Left ventricle myocardium inferior (tissue), 1 donor: ENCODE data around the gene ZNF236. TPM values are rescaled to one million over a fixed set of nuclear protein-coding genes. Genes with fewer than 3 reads are reported as not detected.
A peak's percentile ranks its signal among the peaks of the same experiment; 100 is the strongest.
"Not testable (repeated sequence)": the region's sequence is repeated elsewhere in the genome, so short reads cannot be mapped to it uniquely, and the experiment has no call there.

Source experiments
- DNase-seq: peaks from one replicate; pipeline ENCODE4 v3.0.0-alpha.2; 2020
- H3K27ac ChIP-seq: fragments of 200-600 bp; replicated peaks from 2 replicates; pipeline ENCODE4 v1.8.0; 2021
- H3K27me3 ChIP-seq: fragments of 200-600 bp; 2 replicates; pipeline ENCODE4 v1.8.0; 2021; ENCODE audit warnings: low read depth
- H3K36me3 ChIP-seq: fragments of 200-600 bp; 2 replicates; pipeline ENCODE4 v1.8.0; 2021
- H3K4me1 ChIP-seq: fragments of 200-600 bp; 2 replicates; pipeline ENCODE4 v1.8.0; 2021
- H3K4me3 ChIP-seq: fragments of 200-600 bp; 2 replicates; pipeline ENCODE4 v1.8.0; 2021; ENCODE audit warnings: mild to moderate bottlenecking, moderate library complexity
- H3K9me3 ChIP-seq: fragments of 200-600 bp; replicated peaks from 2 replicates; pipeline ENCODE4 v1.8.0; 2021
- intact Hi-C: fragments of 100-400 bp; cut with micrococcal nuclease; formaldehyde crosslinking; loops from one replicate; pipeline ENCODE4 v1.11.0; 2022
- total RNA-seq: library from RNA; stranded (reverse); fragmentation: NEBNext Ultra II Directional; extraction: Animal tissue kit (Norgen Biotek cat#: 25700); gene quantifications from one replicate; pipeline ENCODE4 v1.2.1, GENCODE V29; 2021
- TF ChIP-seq, protein P1 (sequence below): fragments of 200-600 bp; IDR thresholded peaks from 2 replicates; pipeline ENCODE4 v1.8.0; 2021; ENCODE audit warnings: antibody characterized with exemption, mild to moderate bottlenecking, borderline replicate concordance
- donor health status: DM: no; HTN: yes; CAD: no; lungs with severe emphysema.

The ZNF236 gene
- total RNA-seq, 1 donor from 2014 or later: 10.6 TPM

DNA sequence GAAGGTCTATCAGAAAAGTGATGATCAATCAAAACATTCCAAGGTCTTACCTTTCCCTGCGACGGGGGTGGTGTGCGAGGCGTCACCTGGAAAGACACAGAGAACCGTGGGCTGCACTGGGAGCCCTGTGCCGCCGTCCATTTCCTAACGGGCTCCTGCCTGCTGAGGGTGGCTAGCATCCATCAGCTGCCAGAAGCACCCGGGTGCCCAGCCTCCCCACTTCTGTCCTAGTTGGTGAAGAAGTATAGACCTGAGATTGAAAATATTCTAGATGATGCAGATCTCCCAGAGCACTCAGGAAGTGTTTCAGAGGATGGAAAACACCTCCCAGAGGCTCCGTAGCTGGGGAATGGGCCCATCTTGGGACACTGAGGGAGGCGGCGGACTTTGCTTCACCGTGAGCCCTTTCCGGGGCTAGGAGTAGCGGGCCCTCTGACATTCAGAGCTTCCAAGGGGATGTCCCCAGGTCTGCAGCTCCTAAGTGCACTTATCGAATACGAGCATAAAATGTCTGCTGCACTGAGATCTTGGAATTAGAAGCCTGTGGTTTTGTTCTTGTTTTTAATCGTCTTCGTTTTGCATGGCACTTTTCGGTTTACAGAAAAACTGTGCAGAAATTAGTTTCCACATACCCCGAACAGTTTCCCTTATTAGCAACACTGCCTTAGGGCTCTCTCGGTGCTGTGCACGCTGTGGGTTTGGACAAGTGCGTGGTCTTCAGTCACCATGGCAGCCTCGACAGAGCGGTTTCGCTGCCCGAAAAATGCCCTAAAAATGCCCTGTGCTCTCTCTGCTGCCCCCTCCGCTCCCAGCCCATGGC, 166.7 kb downstream of the ZNF236 start:
- H3K4me1 ChIP-seq: no peaks in the 10 kb centered on the region
- H3K9me3 ChIP-seq: no peaks in the 10 kb centered on the region
- no peak for DNase-seq
- H3K27me3 ChIP-seq: no peaks in the 10 kb centered on the region
- no peaks in the 10 kb centered on the region for H3K36me3 ChIP-seq
- peak overlapping the region; percentile 51 for H3K27ac ChIP-seq
- peak overlapping the region; percentile 37 for H3K4me3 ChIP-seq
- intact Hi-C loops: no loop called here
- TF ChIP-seq, protein P1, sequence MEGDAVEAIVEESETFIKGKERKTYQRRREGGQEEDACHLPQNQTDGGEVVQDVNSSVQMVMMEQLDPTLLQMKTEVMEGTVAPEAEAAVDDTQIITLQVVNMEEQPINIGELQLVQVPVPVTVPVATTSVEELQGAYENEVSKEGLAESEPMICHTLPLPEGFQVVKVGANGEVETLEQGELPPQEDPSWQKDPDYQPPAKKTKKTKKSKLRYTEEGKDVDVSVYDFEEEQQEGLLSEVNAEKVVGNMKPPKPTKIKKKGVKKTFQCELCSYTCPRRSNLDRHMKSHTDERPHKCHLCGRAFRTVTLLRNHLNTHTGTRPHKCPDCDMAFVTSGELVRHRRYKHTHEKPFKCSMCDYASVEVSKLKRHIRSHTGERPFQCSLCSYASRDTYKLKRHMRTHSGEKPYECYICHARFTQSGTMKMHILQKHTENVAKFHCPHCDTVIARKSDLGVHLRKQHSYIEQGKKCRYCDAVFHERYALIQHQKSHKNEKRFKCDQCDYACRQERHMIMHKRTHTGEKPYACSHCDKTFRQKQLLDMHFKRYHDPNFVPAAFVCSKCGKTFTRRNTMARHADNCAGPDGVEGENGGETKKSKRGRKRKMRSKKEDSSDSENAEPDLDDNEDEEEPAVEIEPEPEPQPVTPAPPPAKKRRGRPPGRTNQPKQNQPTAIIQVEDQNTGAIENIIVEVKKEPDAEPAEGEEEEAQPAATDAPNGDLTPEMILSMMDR: no peak

DNA sequence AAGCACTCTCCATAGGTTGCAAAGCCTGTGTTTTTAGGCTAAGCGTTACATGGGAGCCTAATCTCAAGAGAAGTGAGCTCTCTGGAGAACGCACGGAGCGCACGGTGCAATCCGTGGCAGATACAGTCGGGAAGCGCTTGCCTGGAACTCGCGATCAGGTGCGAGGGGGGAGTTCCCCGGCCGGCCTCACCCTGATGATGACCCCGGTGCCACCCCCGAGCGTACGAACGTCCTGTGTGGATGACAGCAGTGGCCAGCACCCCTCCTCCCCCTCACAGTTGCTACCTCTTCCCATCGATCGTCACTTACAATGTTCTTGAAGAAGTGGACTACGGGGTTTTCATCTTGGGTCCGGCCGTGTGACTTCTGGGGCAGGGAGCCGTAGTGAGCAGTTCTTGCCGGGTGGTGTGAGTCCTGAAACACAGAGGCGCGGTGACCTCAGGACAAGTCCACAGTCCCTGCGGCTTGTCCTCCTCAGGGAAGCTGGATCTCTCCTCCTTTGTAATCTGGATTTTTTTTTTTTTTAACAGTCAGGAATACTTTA, 167.4 kb downstream of the ZNF236 start:
- H3K9me3 ChIP-seq: no peaks in the 10 kb centered on the region
- TF ChIP-seq, protein P1: no peak
- H3K36me3 ChIP-seq: no peaks in the 10 kb centered on the region
- H3K4me1 ChIP-seq: no peaks in the 10 kb centered on the region
- no peak overlapping the region for H3K27ac ChIP-seq
- intact Hi-C loops: no loop called here
- no peaks in the 10 kb centered on the region for H3K27me3 ChIP-seq
- H3K4me3 ChIP-seq: no peak overlapping the region
- no peak for DNase-seq

DNA sequence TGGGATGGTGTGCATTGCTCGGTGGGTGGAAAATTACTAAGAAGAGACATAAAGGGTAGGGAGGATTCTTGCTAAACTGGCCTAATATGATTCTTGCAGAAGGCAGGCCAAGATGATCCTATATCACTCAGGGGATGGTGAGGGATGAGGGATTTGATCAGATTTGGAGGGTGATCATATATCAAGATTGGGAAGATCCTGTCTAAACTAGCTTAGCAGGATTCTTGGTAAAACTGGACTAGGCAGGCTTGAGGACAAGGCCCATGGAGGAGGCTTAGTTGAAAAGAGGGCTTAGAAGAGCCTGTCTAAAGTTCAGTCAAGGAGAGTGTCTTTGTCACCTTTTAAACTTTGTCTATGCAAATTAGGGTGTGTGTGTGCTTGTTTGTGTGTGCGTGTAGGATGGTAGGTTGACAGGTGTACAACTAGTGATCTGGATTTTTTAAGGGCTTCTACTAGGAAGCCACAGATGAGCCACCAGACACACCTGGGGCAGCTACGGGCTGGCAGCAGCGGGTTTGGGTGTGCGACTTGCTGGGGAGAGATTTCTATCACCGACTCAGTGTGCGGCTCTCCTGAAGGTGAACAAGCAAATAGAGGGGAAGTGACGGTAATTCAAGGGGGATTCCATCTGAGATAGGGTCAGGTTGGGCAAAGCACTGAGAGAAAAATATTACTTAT, 168.1 kb downstream of the ZNF236 start:
- H3K4me1 ChIP-seq, H3K27ac ChIP-seq, DNase-seq, H3K4me3 ChIP-seq, H3K27me3 ChIP-seq, H3K9me3 ChIP-seq, H3K36me3 ChIP-seq, intact Hi-C loops: not testable (repeated sequence)

DNA sequence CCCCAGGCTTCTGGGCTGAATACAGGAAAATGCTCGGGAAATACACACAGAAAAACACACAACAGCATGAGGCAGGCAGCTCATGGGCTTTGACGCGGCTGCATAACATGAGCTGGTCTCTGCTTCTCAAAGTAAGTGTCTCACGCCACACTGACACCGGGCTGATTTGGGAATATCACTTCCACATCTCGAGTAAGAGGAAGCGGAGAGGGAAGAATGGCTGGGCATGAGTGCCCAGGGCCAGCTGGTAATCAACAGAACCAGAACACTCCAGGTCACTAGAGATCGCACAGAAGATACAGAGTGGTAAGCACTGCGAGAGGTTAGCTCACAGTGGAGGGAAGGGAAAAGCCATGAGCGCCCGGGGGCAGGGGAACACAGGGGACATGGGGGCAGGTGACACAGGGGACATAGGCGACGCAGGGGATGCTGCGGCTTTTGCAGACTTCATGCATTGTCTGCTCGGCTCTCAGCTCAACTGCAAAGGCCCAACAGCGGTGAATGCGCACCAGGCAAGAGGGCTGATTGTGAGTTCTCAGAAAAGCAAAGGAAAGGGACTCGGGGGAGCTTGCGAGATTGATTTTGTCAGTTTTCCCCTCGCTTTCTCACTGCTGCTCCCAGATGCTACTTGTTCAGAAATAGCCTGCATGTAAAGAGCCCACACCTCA, 168.8 kb downstream of the ZNF236 start:
- peaks cover 4% of the 10 kb centered on the region for H3K9me3 ChIP-seq
- no peaks in the 10 kb centered on the region for H3K27me3 ChIP-seq
- H3K4me1 ChIP-seq: no peaks in the 10 kb centered on the region
- H3K36me3 ChIP-seq: no peaks in the 10 kb centered on the region
- TF ChIP-seq, protein P1: no peak
- no peak for DNase-seq
- H3K4me3 ChIP-seq: no peak overlapping the region
- no peak overlapping the region for H3K27ac ChIP-seq
- intact Hi-C loops: no loop called here

DNA sequence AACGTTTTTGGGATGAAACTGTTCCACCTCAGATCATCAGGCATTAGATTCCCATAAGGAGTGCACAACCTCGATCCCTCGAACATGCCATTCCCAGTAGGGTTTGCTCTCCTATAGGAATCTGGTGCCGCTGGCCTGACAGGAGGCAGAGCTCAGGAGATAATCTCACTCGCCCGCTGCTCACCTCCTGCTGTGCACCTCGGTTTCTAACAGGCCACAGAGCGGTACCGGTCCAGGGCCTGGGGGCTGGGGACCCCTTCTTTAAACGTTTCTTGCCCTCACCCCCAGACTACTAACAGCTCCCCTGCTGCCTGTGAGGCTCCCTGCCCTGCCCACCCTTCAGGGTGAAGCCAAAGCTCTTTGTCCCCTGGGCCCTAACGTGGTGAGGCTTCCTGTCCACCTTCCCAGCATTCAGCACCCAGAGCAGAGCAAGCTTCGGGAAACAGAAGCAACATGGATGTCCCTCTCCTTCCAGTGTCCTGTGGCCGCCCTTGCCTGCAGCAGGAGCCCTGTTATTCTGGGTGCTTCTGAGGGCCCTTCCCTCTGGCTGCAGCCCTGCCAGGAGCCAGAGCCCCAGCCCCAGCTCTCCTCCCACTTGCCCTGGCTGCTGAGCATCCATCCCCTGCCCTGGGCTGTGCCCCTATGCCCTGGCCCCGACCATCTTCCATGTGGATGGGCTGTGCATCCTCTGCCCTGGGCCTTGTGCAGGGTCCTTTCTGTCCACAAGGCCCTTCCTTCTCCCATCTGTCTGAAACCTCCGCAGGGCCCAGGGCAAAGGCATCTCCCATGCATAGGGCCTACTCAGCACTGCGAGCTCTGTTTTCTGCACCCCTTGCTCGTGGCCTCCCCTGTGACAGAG, 170.1 kb downstream of the ZNF236 start:
- intact Hi-C loops: no loop called here

More for the DNA sequence above, 170.1 kb downstream of the ZNF236 start:
- Histone ChIP-seq H3K27ac (no peak overlapping the region), H3K36me3 (no peaks in the 10 kb centered on the region), H3K4me3 (no peak overlapping the region), H3K4me1 (no peaks in the 10 kb centered on the region), H3K27me3 (no peaks in the 10 kb centered on the region), H3K9me3 (peaks cover 4% of the 10 kb centered on the region)
- TF ChIP-seq, protein P1: no peak
- no peak for DNase-seq
